Nephron progenitor cell (in vitro differentiated cells): Measurements from ENCODE around the gene MUC4.
"Not testable (repeated sequence)": the region's sequence is repeated elsewhere in the genome, so short reads cannot be mapped to it uniquely, and the experiment has no call there.

Experiments
- DNase-seq: peaks from one replicate; pipeline ENCODE4 v3.0.0; 2021
- H3K27ac Mint-ChIP-seq: 2 replicates; pipeline ENCODE4 v1.8.0; 2021; ENCODE audit warnings: mild to moderate bottlenecking, moderate library complexity, mixed read lengths
- H3K27me3 Mint-ChIP-seq: 2 replicates; pipeline ENCODE4 v1.8.0; 2021; ENCODE audit warnings: mild to moderate bottlenecking, low read depth, mixed read lengths; ENCODE audit not compliant: poor library complexity
- H3K36me3 Mint-ChIP-seq: 2 replicates; pipeline ENCODE4 v1.8.0; 2021; ENCODE audit warnings: low read depth, mixed read lengths
- H3K4me1 Mint-ChIP-seq: 2 replicates; pipeline ENCODE4 v1.8.0; 2021; ENCODE audit warnings: mixed read lengths
- H3K4me3 Mint-ChIP-seq: 2 replicates; pipeline ENCODE4 v1.8.0; 2021; ENCODE audit warnings: mild to moderate bottlenecking, moderate library complexity, mixed read lengths
- H3K9me3 Mint-ChIP-seq: 2 replicates; pipeline ENCODE4 v1.8.0; 2021; ENCODE audit warnings: mild to moderate bottlenecking, moderate library complexity, mixed read lengths
- TF ChIP-seq, protein P1 (sequence below): fragments of 200-600 bp; sonication (generic); IDR thresholded peaks from 2 replicates; pipeline ENCODE4 v1.5.0; 2021; ENCODE audit warnings: antibody characterized with exemption

Gene MUC4

GRCh38 chr3:195806211-195806915 lies 5.4 kb downstream of the MUC4 start:
- peaks cover 25% of the 10 kb centered on the region for H3K27me3 Mint-ChIP-seq
- TF ChIP-seq, protein P1, sequence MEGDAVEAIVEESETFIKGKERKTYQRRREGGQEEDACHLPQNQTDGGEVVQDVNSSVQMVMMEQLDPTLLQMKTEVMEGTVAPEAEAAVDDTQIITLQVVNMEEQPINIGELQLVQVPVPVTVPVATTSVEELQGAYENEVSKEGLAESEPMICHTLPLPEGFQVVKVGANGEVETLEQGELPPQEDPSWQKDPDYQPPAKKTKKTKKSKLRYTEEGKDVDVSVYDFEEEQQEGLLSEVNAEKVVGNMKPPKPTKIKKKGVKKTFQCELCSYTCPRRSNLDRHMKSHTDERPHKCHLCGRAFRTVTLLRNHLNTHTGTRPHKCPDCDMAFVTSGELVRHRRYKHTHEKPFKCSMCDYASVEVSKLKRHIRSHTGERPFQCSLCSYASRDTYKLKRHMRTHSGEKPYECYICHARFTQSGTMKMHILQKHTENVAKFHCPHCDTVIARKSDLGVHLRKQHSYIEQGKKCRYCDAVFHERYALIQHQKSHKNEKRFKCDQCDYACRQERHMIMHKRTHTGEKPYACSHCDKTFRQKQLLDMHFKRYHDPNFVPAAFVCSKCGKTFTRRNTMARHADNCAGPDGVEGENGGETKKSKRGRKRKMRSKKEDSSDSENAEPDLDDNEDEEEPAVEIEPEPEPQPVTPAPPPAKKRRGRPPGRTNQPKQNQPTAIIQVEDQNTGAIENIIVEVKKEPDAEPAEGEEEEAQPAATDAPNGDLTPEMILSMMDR = no peak
- no peak overlapping the region for H3K4me3 Mint-ChIP-seq
- no peaks in the 10 kb centered on the region for H3K36me3 Mint-ChIP-seq
- no peaks in the 10 kb centered on the region for H3K9me3 Mint-ChIP-seq
- peaks cover 88% of the 10 kb centered on the region for H3K4me1 Mint-ChIP-seq
- no peak for DNase-seq
- H3K27ac Mint-ChIP-seq = peak overlapping the region; percentile 87

- DNase-seq, H3K36me3 Mint-ChIP-seq, H3K4me3 Mint-ChIP-seq, H3K9me3 Mint-ChIP-seq, H3K27ac Mint-ChIP-seq: not testable (repeated sequence)
- Mint-ChIP-seq H3K27me3 (peaks cover 26% of the 10 kb centered on the region), H3K4me1 (peaks cover 87% of the 10 kb centered on the region)
These were observed 6.1 kb downstream of the MUC4 start for GRCh38 chr3:195805588-195805987.

DNA sequence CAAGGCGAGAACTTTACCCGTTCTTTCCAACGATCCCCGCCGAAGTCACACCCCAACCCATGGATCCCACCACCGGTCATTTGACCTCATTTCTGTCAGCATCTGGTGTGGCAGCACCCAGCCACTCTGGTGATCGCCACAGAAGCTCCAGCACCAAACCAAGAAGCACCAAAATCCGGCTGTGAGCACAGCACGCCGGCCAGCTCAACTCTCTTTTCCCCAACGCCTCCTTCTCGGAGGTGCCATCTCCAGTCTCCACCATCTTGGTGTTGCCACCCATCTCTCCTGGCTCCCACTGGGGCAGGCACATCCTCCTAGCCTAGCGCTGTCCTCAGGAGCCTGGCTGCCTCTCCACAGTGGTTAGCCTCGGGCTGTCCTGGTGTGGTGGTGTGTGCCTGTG lies 6.5 kb downstream of the MUC4 start:
- Mint-ChIP-seq H3K27me3 (peaks cover 30% of the 10 kb centered on the region), H3K36me3 (no peaks in the 10 kb centered on the region)
- TF ChIP-seq, protein P1 = no peak

GRCh38 chr3:195803289-195803908 lies 8.3 kb downstream of the MUC4 start:
- peaks cover 26% of the 10 kb centered on the region for H3K27me3 Mint-ChIP-seq
- no peak for DNase-seq
- peaks cover 71% of the 10 kb centered on the region for H3K4me1 Mint-ChIP-seq
- H3K4me3 Mint-ChIP-seq = no peak overlapping the region
- TF ChIP-seq, protein P1 = no peak
- no peak overlapping the region for H3K27ac Mint-ChIP-seq
- H3K36me3 Mint-ChIP-seq = no peaks in the 10 kb centered on the region
- no peaks in the 10 kb centered on the region for H3K9me3 Mint-ChIP-seq

More for the DNA sequence above, 6.5 kb downstream of the MUC4 start:
- Mint-ChIP-seq H3K4me1 (peaks cover 87% of the 10 kb centered on the region), H3K9me3 (no peaks in the 10 kb centered on the region), H3K4me3 (no peak overlapping the region), H3K27ac (peak overlapping the region; percentile 78)
- DNase-seq = no peak

DNA sequence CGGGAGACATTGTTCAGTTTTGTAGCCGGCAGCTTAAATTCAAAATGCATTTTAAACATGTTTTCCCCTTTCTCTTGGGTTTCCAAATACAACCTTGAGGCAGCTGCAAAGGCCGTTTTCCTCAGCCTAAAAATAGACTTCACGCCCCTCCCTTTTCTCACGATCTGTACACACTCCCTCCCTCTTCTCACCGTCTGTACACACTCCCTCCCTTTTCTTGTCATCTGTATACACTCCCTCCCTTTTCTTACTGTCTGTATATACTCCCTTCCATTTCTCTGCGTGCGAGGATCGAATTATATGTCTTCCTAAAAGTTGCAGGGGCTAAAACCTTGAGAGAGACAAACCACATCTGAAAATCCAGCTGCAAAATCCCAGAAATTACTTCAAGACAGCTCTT lies 8.9 kb downstream of the MUC4 start:
- H3K27ac Mint-ChIP-seq = peak overlapping the region; percentile 4
- peak overlapping the region; percentile 21 for H3K4me3 Mint-ChIP-seq
- peaks cover 25% of the 10 kb centered on the region for H3K27me3 Mint-ChIP-seq
- no peaks in the 10 kb centered on the region for H3K36me3 Mint-ChIP-seq
- TF ChIP-seq, protein P1 = no peak
- DNase-seq = no peak
- H3K9me3 Mint-ChIP-seq = no peaks in the 10 kb centered on the region
- H3K4me1 Mint-ChIP-seq = peaks cover 65% of the 10 kb centered on the region

DNA sequence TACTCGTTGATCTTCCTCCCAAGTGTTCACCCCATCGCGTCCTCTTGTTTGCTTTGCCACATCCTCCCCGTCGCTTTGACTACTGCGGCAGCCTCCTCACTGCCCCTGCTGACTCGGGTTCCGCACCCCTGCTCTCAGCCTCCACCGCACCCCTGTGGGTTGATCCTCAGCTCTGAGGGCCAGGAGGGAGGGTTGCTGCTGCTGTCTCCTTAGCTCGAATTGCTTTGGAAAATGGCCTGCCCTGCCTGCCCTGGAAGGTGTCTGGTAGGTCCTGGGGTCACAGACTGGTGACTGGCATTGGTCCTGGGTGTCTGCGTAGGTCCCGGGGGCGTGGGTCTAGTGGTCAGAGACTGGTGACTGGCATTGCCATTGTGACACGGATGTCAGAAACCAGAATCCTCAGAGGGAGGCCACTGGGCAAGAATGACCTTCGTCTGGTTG lies 9.4 kb downstream of the MUC4 start:
- Mint-ChIP-seq H3K4me3 (peak overlapping the region; percentile 17), H3K27ac (peak overlapping the region; percentile 77), H3K4me1 (peaks cover 60% of the 10 kb centered on the region), H3K36me3 (no peaks in the 10 kb centered on the region), H3K27me3 (peaks cover 25% of the 10 kb centered on the region), H3K9me3 (no peaks in the 10 kb centered on the region)
- TF ChIP-seq, protein P1 = no peak
- no peak for DNase-seq
